HG02970 (cell line): ENCODE data around the gene FLG2.
"Not testable (repeated sequence)": the region's sequence is repeated elsewhere in the genome, so short reads cannot be mapped to it uniquely, and the experiment has no call there.

Experiments
- ATAC-seq: cut with Tn5 transposase; IDR thresholded peaks from one replicate; pipeline ENCODE4 v1.9.1; 2021; ENCODE audit warnings: mild to moderate bottlenecking, moderate library complexity, moderate number of reproducible peaks; ENCODE audit not compliant: unreplicated experiment, low FRiP score

FLG2 gene

GRCh38 chr1:152313970-152314369 is 45.8 kb downstream of the FLG2 start:
- ATAC-seq, result no peak

DNA sequence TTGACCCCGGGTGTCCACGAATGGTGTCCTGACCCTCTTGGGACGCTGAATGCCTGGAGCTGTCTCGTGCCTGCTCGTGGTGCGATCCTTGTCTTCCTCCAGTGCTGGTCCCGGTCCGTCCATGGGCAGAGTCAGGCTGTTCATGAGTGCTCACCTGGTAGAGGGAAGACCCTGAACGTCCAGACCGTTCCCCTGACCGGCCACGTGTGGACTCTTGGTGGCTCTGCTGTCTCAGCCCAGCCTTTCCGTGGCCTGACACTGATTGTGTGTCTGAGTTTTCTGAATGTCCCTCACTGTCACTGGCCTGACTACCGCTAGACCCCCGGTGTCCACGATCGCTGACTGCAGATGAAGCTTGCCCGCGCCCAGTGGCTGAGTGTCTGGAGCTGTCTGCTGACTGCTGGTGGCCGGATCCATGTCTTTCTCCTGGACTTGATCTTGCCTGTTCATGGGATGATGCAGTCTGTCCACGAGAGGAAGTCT is 46.4 kb downstream of the FLG2 start:
- ATAC-seq, result no peak

GRCh38 chr1:152312169-152312568 is 47.6 kb downstream of the FLG2 start:
- ATAC-seq, result not testable (repeated sequence)

DNA sequence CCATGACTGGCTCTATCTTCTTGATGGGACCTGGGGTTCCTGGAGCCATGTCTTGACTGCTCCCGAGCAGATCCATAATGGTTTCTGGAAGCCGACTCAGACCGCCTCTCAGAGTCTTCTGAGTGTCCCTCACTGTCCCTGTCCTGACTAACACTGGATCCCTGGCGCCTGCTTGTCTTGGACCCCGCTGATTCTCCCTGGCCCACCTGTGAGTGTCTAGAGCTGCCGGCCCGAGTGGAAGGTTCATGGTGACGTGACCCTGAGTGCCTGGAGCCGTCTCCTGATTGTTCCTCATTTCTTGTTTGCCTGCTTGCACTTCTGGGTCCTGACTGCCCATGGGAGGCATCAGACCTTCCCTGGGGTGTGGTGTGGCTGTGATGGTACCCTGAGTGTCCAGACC is 49.9 kb downstream of the FLG2 start:
- no peak for ATAC-seq

DNA sequence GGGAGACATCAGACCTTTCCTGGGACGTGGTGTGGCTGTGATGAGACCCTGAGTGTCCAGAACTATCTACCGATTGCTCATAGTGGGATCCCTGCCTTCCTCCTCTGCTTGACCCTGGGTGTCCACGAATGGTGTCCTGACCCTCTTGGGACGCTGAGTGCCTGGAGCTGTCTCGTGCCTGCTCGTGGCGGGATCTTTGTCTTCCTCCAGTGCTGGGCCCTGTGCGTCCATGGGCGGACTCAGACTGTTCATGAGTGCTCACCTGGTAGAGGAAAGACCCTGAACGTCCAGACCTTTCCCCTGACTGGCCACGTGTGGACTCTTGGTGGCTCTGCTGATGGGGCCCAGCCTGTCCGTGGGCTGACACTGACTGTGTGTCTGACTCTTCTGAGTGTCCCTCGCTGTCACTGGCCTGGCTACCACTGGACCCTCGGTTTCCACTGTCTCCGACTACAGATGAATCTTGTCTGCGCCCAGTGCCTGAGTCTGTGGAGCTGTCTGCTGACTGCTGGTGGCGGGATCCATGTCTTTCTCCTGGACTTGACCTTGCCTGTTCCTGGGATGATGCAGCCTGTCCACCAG is 50.4 kb downstream of the FLG2 start:
- not testable (repeated sequence) for ATAC-seq

DNA sequence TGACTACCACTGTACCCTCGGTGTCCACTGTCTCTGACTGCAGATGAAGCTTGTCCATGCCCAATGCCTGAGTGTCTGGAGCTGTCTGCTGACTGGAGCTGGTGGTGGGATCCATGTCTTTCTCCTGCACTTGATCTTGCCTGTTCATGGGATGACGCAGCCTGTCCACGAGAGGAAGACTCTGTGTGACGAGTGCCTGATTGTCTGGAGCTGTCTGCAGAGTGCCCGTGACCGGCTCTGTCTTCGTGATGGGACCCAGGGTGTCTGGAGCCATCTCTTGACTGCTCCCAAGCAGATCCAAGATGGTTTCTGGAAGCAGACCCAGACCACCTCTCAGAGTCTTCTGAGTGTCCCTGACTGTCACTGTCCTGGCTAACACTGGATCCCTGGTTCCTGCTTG is 51.0 kb downstream of the FLG2 start:
- ATAC-seq, result not testable (repeated sequence)

GRCh38 chr1:152307970-152308369 is 51.8 kb downstream of the FLG2 start:
- ATAC-seq, result not testable (repeated sequence)

DNA sequence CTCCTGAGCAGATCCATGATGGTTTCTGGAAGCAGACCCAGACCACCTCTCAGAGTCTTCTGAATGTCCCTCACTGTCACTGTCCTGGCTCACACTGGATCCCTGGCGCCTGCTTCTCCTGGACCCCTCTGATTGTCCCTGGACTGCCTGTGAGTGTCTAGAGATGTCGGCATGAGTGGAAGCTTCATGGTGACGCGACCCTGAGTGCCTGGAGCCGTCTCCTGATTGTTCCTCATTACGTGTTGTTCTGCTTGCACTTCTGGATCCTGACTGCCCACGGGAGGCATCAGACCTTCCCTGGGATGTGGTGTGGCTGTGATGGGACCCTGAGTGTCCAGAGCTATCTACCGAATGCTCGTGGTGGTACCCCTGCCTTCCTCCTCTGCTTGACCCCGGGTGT is 53.7 kb downstream of the FLG2 start:
- ATAC-seq, result not testable (repeated sequence)

DNA sequence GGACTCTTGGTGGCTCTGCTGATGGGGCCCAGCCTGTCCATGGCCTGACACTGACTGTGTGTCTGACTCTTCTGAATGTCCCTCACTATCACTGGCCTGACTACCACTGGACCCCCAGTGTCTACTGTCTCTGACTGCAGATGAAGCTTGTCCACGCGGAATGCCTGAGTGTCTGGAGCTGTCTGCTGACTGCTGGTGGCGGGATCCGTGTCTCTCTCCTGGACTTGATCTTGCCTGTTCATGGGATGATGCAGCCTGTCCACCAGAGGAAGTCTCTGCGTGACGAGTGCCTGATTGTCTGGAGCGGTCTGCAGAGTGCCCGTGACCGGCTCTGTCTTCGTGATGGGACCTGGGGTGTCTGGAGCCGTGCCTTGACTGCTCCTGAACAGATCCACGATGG is 55.0 kb downstream of the FLG2 start:
- ATAC-seq, result not testable (repeated sequence)

DNA sequence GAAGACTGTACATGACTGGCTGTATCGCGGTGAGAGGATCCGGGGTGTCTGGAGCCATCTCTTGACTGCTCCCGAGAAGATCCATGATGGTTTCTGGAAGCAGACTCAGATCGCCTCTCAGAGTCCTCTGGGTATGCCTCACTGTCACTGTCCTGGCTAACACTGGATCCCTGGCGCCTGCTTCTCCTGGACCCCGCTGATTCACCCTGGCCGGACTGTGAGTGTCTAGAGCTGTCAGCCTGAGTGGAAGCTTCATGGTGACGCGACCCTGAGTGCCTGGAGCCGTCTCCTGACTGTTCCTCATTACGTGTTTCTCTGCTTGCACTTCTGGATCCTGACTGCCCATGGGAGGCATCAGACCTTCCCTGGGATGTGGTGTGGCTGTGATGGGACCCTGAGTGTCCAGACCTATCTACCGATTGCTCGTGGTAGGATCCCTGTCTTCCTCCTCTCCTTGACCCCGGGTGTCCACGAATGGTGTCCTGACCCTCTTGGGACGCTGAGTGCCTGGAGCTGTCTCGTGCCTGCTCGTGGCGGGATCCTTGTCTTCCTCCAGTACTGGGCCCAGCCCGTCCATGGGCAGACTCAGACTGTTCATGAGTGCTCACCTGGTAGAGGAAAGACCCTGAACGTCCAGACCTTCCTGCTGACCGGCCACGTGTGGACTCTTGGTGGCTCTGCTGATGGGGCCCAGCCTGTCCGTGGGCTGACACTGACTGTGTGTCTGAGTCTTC is 56.5 kb downstream of the FLG2 start:
- not testable (repeated sequence) for ATAC-seq
